Measurements from ENCODE around the gene RAPGEF5.

DNA sequence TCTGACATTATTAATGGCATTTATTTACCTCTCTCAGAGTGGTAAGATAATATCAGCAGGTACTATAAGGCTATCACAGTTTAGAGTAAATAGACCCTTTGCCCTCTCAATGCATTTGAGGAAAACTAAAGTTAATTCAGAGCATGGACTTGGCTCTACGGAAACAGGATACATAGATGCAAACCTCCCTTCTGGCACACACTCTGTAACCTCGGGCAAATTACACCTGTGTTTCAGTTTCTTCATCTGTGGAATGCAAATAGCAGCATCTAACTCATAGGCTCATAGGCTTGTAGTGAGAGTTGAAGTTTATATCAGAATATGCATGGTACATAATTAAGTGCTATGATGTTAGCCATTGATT is 5.6 kb downstream of the RAPGEF5 start:
- TF ChIP-seq, protein P1, sequence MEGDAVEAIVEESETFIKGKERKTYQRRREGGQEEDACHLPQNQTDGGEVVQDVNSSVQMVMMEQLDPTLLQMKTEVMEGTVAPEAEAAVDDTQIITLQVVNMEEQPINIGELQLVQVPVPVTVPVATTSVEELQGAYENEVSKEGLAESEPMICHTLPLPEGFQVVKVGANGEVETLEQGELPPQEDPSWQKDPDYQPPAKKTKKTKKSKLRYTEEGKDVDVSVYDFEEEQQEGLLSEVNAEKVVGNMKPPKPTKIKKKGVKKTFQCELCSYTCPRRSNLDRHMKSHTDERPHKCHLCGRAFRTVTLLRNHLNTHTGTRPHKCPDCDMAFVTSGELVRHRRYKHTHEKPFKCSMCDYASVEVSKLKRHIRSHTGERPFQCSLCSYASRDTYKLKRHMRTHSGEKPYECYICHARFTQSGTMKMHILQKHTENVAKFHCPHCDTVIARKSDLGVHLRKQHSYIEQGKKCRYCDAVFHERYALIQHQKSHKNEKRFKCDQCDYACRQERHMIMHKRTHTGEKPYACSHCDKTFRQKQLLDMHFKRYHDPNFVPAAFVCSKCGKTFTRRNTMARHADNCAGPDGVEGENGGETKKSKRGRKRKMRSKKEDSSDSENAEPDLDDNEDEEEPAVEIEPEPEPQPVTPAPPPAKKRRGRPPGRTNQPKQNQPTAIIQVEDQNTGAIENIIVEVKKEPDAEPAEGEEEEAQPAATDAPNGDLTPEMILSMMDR (IDR thresholded peaks at IDR 0.05; ENCODE audit: insufficient read depth, low read length), result no peak
- TF ChIP-seq POLR2AphosphoS5 (IDR thresholded peaks at IDR 0.05; ENCODE audit: low read depth) (no peak), SPI1 (IDR thresholded peaks at IDR 0.05; ENCODE audit: borderline replicate concordance, low read depth) (no peak)

All from HL-60 (cell line).